Dermis microvascular lymphatic vessel endothelial cell (primary cell): ENCODE measurements around the gene ZNF285. TPM values are rescaled to one million over a fixed set of nuclear protein-coding genes. Genes with fewer than 3 reads are reported as not detected.
A peak's percentile ranks its signal among the peaks of the same experiment; 100 is the strongest.
"Not testable (repeated sequence)": the region's sequence is repeated elsewhere in the genome, so short reads cannot be mapped to it uniquely, and the experiment has no call there.

Source experiments
- DNase-seq, 2 donors: peaks; one replicate each; pipeline versions ENCODE4 v3.0.0 to v3.0.0-alpha.2; 2010; ENCODE audit warnings: low read depth in 2 of 2
- total RNA-seq: library from RNA; depleted of rRNA; stranded (reverse); fragments of >200 nt; gene quantifications from 2 replicates; pipeline ENCODE4 v1.2.1, GENCODE V29; 2014

The ZNF285 gene
- 1.2 and 1.8 TPM in 2 replicates for total RNA-seq

- peak; percentile 92 to 96 for DNase-seq
Observed at GRCh38 chr19:44401139-44402115, at the start of gene ZNF285. Gene ZNF285, minus strand, starts transcription at chr19:44401608. Its CDS starts 4,395 bp downstream, at chr19:44397213.

GRCh38 chr19:44447916-44448674 lies 46.7 kb upstream of the ZNF285 start, which contains the start of gene ZNF229:
Gene ZNF229, minus strand, starts transcription at chr19:44448472. Its CDS starts 5,625 bp downstream, at chr19:44442847.
- DNase-seq: peak; percentile 43 to 93

- DNase-seq: no peak
Observed at GRCh38 chr19:44438441-44438840, 37.0 kb upstream of the ZNF285 start.

GRCh38 chr19:44435441-44435840 lies 34.0 kb upstream of the ZNF285 start:
- DNase-seq: no peak

GRCh38 chr19:44430956-44431355 lies 29.5 kb upstream of the ZNF285 start:
- DNase-seq: no peak

- not testable (repeated sequence) for DNase-seq
Observed at GRCh38 chr19:44415553-44415952, 14.1 kb upstream of the ZNF285 start.

- not testable (repeated sequence) for DNase-seq
Observed at GRCh38 chr19:44389268-44389667, 12.1 kb downstream of the ZNF285 start.

DNA sequence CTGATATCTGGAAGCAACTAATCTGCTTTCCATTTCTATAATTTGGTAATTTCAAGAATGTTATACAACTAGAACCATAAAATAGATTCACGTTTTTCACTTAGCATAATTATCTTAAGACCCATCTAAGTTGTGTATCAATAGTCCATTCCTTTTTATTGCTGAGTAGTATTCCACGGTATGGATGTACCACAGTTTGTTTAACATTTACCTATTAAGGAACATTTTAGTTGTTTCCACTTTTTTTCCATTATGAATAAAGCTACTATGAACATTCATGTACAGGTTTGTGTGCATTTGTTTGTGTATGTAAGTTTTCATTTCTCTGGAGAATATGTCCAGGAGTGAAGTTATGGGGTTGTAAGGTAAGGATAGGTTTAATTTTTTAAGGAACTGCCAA lies 26.6 kb downstream of the ZNF285 start:
- DNase-seq: no peak

DNA sequence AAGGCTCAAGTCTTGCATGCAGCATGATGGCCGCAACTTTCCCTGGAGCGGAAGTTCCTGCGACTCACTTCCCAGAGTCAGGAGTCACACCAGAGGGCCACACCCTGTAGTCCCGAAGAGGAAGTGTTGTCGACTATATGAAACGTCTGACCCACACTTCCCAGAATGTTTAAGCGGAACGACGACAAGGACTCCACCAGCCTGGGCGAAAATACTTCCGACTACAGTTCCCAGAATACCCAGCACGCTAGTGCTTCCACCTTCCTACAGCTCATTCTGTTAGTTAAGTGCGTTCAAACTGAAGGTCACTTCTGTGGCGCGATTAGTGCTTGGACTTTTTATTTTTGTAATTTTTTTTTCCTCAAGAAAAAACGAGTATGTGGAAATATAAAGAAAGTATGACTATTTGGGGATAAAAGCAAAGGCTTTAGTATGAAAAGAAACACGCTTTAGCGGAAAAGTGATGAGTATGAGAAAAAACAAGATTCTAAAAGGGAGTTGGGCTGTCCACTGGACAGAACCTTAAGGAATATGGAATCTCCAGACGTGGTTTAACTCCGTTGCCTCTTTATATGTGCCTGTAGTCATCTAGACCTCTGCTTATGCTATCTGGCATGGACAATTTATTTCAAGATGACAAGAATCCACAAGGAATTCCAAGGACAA lies 29.5 kb downstream of the ZNF285 start:
- DNase-seq: no peak

DNA sequence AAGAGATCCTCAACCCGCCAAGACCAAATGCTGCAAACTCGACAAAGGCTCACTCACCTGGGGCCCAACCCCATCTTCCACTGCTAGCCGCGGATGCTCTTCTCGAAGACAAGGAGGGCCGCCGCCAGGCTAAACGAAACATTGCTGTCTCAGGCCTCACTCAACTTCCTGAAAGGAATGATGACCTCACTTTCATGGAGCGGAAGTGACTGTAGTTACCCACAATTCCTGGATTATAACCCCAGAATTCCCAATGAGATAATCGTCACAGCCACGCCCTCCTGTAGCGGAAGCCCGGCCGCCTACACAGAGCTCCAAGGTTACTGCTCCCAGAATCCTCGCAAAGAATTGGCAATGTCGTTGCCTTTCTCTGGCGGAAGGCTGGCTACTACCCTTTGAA lies 34.4 kb downstream of the ZNF285 start:
- peak in 1 of 2 donors; percentile 19 for DNase-seq

DNA sequence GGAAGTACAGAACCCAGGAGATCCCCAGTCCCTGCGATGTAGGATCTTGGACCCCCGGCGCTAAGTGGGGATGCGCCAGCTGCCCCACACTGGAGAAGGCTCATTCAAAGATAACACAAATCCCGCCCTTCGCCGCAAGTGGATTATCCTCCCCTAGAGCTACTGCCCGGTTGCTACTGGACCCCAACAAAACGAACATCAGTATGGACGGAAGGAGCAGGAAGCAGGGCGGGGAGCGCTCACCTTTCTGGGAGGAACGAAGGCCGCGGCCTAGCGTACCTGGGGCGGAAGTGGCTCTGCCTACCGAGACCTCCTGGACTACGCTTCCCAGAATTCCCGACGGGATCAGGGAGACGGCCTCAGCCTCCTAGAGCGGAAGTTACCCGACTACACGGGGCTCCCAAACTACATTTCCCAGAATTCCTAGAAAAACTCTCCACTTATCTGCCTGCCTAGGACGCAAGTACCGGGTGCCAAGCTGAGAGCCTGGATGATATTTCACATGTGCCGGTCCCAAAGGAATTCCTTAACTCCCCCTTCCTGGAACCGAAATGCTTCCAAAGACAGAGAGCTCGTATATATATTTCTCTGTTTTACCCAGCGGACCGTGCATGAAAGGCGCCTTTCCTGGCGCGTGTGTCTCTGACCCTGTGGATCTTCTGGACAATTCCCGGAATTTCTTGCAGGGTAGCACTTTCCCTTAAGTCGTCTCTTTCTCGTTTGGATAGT lies 44.9 kb downstream of the ZNF285 start, which contains the start of gene ZNF112:
Gene ZNF112 (minus strand): TSS at position 298 of the 729 bp plus-strand sequence. CDS start 16,141 bp downstream, outside the sequence.
- peak; percentile 81 to 91 for DNase-seq

- no peak for DNase-seq
Observed at GRCh38 chr19:44346556-44346955, 54.9 kb downstream of the ZNF285 start.

DNA sequence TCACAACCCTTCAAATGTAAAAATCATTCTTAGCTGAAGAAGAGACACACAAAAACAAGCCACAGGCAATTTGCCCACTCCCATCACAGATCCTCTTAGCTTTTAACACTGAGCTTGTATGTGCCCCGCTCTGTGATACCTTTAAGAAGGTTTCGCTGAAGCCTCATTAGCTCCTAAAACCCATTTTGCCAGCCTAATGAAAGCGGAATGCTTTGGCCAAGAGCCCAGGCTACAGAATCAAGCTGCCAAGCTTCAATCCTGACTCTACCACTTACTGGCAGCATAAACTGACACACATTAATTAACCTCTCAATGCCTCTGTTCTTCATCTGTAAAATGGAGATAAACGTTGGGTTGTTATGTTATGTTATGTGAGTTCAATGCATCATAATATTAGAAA lies 55.4 kb downstream of the ZNF285 start:
- DNase-seq: no peak

DNA sequence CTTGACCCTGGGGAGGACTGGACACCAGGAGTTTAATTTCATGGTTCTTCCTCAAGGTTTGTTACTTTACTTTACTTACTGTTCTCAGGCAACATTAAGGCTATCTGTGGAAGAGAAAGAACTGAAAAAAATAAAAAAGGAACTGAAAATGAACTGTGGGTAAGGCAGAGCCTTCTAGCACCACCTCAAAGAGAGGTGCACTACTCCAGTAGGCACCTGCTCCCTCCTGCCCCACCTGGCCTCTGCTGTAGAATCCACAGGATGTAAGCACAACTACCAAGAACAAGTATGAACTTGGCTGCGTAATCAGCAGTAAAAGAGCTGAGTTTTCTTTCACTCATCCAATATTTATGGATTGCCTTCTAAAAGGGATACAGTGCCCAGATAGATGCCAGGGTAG lies 57.2 kb downstream of the ZNF285 start:
- no peak for DNase-seq

GRCh38 chr19:44341794-44342193 lies 59.6 kb downstream of the ZNF285 start:
- no peak for DNase-seq

- DNase-seq: not testable (repeated sequence)
Observed at GRCh38 chr19:44334639-44335038, 66.8 kb downstream of the ZNF285 start.

Other genes with a start within 250 kb of the ZNF285 start
- gene ZNF226, start 236.5 kb downstream of the ZNF285 start, total RNA-seq: 9.1 and 12.1 TPM in 2 replicates
- 14.4 and 18.6 TPM in 2 replicates for gene ZNF227, start 189.1 kb downstream of the ZNF285 start, total RNA-seq
- gene ZNF233, start 141.7 kb downstream of the ZNF285 start, total RNA-seq: 1.3 and 1.5 TPM in 2 replicates
- 4.2 and 5.6 TPM in 2 replicates for gene ZNF235, start 96.6 kb downstream of the ZNF285 start, total RNA-seq
- 4.7 and 5.6 TPM in 2 replicates for gene ZNF112, start 44.9 kb downstream of the ZNF285 start, total RNA-seq
- 5.8 and 5.9 TPM in 2 replicates for gene ZNF229, start 46.9 kb upstream of the ZNF285 start, total RNA-seq
- gene ZNF180, start 98.9 kb upstream of the ZNF285 start, total RNA-seq: 5.5 and 6.6 TPM in 2 replicates
- not detected in 2 replicates for gene CEACAM20, start 128.1 kb upstream of the ZNF285 start, total RNA-seq
- gene IGSF23, start 212.0 kb upstream of the ZNF285 start, total RNA-seq: 0.13 TPM in 2 replicates
- gene PVR, start 242.3 kb upstream of the ZNF285 start, total RNA-seq: 53.8 and 84.7 TPM in 2 replicates